ENCODE measurements around the gene TOMM22.

The TOMM22 gene

DNA sequence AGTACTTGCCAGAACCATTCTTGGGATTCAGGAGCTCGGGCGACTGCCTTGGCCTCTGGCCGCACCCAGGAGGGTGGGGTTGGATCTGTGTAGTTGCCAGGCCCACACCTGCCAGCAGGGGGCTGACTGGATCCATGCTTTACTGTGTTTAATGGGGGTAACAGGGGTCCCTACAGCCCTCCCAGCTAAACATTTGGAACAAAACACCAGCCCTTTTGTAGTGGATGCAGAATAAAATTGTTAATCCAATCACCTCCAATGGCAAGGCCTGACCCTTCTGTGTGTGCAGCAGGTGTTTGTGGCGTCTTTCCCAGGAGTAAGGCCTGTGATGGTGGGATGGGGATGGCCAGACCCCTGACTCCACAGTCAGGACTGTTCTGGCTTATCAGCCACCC is 51.6 kb downstream of the TOMM22 start:
- no peaks in the 10 kb centered on the region for H3K27me3 ChIP-seq
- peaks cover 100% of the 10 kb centered on the region for H3K36me3 ChIP-seq
- H3K4me1 ChIP-seq (ENCODE audit: control insufficient read depth in 1 of 2, insufficient read depth in 1 of 2, low read depth in 1 of 2, low read length in 1 of 2): peaks cover 11 to 12% of the 10 kb centered on the region in 2 experiments
- H3K4me3 ChIP-seq (ENCODE audit: low read depth in 1 of 2, low read length in 1 of 2): no peak overlapping the region
- peak overlapping the region; percentile 79 for H3K27ac ChIP-seq
- TF ChIP-seq, protein P1, sequence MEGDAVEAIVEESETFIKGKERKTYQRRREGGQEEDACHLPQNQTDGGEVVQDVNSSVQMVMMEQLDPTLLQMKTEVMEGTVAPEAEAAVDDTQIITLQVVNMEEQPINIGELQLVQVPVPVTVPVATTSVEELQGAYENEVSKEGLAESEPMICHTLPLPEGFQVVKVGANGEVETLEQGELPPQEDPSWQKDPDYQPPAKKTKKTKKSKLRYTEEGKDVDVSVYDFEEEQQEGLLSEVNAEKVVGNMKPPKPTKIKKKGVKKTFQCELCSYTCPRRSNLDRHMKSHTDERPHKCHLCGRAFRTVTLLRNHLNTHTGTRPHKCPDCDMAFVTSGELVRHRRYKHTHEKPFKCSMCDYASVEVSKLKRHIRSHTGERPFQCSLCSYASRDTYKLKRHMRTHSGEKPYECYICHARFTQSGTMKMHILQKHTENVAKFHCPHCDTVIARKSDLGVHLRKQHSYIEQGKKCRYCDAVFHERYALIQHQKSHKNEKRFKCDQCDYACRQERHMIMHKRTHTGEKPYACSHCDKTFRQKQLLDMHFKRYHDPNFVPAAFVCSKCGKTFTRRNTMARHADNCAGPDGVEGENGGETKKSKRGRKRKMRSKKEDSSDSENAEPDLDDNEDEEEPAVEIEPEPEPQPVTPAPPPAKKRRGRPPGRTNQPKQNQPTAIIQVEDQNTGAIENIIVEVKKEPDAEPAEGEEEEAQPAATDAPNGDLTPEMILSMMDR (IDR thresholded peaks at IDR 0.05): peak; percentile 68
- no peaks in the 10 kb centered on the region for H3K9me3 ChIP-seq

DNA sequence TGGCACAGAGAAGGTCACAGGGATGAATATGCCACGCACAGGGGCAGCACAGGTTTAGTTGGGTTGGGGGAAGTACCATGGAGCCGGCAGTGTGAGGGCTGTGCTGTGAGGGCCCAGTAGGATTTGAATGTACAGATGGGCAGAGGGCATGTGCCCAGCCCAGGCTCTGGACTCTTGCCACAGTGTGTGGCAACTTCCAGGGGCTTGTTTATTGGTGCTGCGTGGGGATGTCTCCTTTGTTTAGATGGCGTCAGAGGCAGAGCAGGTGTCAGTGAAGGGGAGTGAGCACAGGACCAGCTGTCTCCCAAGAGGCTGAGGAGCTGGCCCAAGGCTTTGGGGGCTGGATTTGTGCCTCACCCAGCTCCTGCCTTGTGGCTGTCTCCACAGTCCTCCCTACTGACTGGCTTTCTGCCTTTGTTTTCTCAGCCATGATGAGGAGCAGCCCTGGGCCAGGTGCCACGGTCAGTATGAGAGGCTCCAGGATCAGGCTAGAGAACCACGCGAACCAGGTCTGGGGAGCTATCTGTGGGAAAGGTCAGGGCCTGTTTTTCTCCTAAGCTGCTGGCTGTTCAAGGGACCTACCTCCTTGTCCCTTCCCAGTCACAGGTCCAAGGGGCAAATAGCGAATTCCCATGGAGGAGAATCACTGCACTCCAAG is 52.1 kb downstream of the TOMM22 start:
- H3K27me3 ChIP-seq: no peaks in the 10 kb centered on the region
- H3K9me3 ChIP-seq: no peaks in the 10 kb centered on the region
- H3K27ac ChIP-seq: peak overlapping the region; percentile 79
- no peak overlapping the region for H3K4me3 ChIP-seq (ENCODE audit: low read depth in 1 of 2, low read length in 1 of 2)
- TF ChIP-seq, protein P1 (IDR thresholded peaks at IDR 0.05): no peak
- H3K36me3 ChIP-seq: peaks cover 100% of the 10 kb centered on the region
- peaks cover 11 to 12% of the 10 kb centered on the region in 2 experiments for H3K4me1 ChIP-seq (ENCODE audit: control insufficient read depth in 1 of 2, insufficient read depth in 1 of 2, low read depth in 1 of 2, low read length in 1 of 2)

DNA sequence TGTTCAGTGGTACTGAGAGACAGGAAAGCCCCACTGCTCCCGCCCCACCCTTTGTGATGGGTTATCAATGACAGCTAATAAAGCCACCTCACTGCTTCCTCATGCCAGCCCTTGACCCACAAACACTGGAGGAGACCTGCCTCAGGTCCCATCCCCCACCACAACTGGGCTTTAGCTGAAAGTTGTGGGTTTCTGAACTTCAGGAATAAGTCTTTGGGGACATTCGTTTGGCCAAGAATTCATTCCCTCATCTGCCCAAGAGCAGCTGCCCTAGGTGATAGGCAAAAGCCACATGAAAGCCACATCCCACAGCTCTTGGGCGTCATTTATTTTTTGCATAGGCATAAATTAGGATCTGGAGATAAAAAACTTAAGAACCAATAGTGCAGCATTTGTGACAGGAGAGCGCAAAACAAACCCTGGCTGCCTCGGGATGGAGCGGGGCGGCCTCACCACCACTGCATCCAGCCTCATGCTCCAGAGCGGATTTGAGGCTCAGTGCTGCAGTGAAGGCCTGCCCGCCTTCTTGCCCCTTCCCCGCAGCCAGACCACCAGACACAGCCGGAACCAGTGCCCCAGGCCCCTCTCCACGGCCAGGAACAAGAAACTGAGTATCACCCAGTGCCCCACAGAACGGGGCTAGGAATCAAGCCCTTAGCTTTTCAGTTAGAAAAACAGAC is 52.8 kb downstream of the TOMM22 start:
- Histone ChIP-seq H3K27me3 (no peaks in the 10 kb centered on the region), H3K9me3 (no peaks in the 10 kb centered on the region), H3K27ac (peak overlapping the region; percentile 79), H3K36me3 (peaks cover 100% of the 10 kb centered on the region), H3K4me1 (ENCODE audit: control insufficient read depth in 1 of 2, insufficient read depth in 1 of 2, low read depth in 1 of 2, low read length in 1 of 2) (peaks cover 11 to 12% of the 10 kb centered on the region in 2 experiments), H3K4me3 (ENCODE audit: low read depth in 1 of 2, low read length in 1 of 2) (no peak overlapping the region)
- TF ChIP-seq, protein P1 (IDR thresholded peaks at IDR 0.05): no peak
